Stimulated activated CD8-positive, alpha-beta memory T cell treated with anti-CD3 and anti-CD28 coated beads, Interleukin-4, amount 100 ng/mL, for 24 hours (primary cell): ENCODE data around the gene C4orf51.
A peak's percentile ranks its signal among the peaks of the same experiment; 100 is the strongest.

Experiments used
- DNase-seq: peaks from one replicate; pipeline ENCODE4 v3.0.0-alpha.2; 2020; ENCODE audit warnings: low read depth

C4orf51 gene

GRCh38 chr4:145709843-145710242 is 29.9 kb downstream of the C4orf51 start:
- DNase-seq, result no peak

DNA sequence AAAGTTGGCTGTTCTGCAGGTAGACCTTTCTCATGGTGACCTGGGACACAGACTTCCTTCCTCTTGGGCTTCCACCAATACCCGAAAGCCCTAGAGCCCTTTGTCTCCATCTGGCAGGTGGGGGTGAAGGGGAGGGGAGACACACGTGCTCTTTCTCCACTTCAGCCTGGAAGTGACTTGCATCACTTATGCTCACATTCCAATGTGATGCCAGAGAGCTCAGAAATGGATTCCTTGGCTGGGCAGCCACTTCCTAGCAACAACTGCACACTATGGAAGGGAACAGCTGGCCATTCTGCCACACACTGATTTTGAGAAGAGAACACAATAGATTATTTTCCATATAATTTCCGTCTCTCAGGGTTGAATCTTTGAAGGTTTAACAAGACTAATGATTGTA is 36.3 kb downstream of the C4orf51 start:
- DNase-seq, result no peak

DNA sequence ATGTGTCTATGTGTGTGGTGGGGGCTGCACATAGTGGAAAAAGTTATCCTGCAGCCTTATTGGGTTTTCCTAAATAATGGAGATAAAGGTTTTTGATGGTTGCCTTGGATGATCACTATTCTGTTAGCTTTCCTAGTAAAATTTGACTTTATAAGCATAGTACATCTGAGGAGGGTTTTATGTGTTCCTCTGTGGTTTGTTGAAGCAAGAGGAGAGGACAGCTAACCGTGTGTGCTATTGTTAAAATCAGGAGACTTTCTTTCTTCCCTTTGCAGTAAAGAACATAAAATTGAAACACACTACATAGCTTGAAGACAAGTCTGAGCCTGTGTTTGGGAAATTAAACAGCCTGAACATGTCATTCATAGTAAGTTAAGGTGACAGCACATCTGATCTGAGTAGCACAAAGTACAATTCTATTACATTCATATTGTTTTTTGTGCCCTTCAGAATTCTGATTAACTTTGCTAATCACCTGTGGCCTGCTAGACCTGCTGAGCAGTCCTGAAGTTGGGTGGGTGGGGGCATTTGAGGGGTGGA is 36.8 kb downstream of the C4orf51 start:
- no peak for DNase-seq

GRCh38 chr4:145719752-145720624 is 40.0 kb downstream of the C4orf51 start:
- DNase-seq, result no peak

DNA sequence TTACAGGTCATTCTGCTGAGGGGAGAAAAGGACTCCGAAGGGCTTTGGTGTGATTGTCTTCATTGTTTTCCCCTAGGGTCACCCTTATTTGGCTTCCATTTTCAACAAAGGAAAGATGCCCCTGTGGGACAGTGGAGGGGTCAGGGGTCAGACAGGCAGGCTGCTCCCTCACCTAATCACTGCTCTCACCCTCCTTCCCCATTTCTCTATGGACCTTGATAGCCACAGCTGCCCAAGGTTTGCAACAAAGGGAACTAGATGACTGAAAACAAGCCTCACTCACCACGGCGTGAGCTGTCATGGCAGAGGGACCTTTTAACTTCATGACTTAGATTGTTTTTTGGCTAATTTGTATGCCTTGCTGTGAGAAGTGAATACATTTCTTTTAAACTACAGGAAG is 40.7 kb downstream of the C4orf51 start:
- DNase-seq, result no peak

DNA sequence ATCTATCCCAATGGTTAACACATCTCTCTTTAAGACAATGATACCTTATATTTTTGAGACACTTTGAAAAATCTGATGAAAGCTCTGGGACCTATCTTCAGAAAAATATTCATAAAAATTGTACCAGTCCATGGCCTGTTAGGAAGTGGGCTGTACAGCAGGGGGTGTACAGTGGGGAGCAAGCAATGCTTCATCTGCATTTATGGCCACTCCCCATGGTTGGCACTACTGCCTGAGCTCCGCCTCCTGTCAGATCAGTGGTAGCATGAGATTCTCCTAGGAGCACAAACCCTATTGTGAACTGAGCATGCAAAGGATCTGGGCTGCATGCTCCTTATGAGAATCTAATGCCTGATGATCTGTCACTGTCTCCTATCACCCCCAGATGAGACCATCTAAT is 42.6 kb downstream of the C4orf51 start:
- DNase-seq, result no peak

- no peak for DNase-seq
These were observed 43.4 kb downstream of the C4orf51 start for GRCh38 chr4:145723336-145723735.

DNA sequence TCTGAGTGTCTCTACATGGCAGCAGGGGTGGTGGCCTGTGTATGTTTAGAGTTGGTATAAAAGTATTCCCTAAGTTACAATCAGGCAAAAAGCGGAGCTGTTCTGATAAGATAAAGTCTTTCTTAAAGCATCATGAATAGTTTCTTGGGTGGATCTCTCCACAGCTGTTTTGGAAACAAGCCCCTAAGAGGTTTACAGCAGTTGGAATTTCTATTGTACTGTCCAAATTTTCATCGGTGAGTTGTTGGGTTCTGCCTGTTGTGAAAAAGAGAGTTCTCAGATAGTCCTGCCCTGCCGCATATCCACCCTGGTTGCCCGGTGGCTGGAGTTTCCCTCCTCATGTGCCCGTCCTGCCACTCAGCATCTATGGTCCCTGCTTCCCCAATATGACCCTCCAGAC is 50.1 kb downstream of the C4orf51 start:
- no peak for DNase-seq

- no peak for DNase-seq
These were observed 51.1 kb downstream of the C4orf51 start for GRCh38 chr4:145731028-145731427.

- DNase-seq, result no peak
These were observed 52.3 kb downstream of the C4orf51 start for GRCh38 chr4:145732001-145732815.

GRCh38 chr4:145732895-145733880 is 53.2 kb downstream of the C4orf51 start:
- DNase-seq, result peak; percentile 80

DNA sequence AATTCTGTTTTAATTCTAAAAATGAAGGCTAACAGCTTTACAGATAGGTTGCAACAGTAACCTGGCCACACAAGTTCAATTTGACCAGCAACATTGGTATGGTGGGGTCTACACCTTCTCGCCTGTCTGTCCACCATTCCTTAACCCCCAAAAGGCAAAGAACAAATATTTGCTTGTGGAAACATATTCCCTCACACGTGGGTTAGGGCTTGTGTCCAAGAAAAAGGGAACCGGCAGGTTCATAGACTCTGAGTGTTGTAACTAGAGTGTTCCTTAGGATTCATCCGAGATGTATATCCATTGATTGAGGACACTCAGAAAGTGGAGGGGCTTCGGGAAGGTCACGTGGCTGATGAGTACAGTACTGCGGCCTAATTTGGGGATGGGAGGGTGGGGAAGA is 54.1 kb downstream of the C4orf51 start:
- DNase-seq, result no peak

DNA sequence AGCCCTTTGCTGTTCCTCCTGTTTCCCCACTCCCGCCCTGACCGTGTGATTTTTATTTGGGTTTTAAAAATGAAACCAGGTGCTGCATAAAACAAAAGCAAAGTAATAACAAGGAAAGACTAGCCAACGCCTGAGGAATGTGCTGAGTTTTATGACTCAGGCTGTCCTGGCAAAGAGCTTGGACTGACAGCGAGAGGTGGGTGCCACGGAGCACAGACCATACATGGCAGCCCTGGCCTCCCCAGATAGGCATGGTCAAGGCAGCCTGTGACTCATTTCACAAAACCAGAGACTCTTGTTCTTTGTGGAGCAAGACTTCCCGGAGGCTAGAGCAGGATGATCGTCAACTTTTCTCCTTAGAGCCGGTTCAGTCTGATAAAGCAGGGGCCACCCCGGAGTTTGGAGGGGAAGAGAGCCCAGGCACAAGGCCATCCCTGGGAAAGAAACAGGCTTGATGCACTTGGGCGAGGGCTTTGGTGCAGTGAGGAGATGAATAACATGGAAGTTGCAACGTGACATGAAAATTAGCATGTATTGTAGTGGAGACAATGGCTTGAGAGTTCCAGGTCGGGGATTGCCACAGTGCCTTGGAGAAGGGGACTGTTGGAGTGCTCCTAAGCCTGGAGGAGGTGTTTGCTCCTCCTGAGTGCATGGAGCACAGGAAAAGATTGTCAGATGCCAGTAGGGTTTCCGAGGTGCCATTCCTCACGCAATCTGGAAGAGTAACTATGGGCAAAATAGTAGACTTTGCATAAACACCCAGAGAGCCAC is 54.8 kb downstream of the C4orf51 start:
- no peak for DNase-seq

GRCh38 chr4:145735347-145735675 is 55.4 kb downstream of the C4orf51 start:
- DNase-seq, result no peak

- DNase-seq, result no peak
These were observed 55.9 kb downstream of the C4orf51 start for GRCh38 chr4:145735827-145736226.

DNA sequence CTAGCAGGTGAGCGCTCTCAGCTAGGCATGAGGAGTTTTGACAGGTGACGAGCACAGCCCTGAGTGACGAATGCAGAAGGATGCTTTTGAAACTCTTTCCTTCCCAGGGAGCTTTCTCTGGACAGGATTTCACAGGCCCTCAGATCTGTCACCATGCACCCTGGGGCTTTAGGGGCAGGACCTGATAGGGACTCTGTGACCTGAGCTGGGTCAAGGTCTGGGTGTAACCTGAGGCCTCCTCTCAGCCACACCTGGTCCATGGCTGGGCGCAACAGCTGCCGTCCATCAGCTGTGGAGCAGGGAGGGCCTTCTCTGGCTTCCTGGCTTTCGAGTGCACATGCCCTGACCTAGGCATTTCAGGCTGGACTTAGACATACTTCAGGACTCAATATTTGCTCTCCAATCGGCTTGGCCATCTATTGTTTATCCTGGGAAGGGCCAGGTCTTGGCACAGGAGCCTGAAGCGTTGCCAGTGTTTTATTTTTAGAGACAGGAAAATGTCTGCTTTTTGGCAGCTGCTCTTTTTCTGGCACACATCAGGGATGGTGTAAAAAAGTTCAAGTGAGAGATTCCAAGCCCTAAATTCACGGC is 56.4 kb downstream of the C4orf51 start:
- no peak for DNase-seq

DNA sequence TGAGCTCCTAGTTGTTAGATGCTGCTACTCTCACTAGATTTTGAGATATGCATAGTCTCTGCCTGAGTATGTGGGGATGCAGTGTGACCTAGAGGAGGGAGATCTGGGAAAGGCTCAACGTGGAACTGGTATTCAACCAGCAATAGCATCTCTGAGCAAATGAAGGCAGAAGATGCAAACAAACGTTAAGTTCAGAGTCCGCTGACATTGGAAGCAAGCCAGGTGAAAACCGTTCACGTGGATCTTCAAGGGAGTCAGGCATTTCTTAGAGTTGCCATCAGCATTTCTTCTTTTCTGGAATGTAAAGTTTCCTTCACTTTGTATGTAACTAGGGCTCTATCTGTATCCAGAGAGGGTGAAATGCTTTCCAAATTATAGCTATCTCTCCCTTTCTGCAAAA is 59.9 kb downstream of the C4orf51 start:
- no peak for DNase-seq

- DNase-seq, result no peak
These were observed 60.9 kb downstream of the C4orf51 start for GRCh38 chr4:145740806-145741205.

GRCh38 chr4:145743641-145744040 is 63.7 kb downstream of the C4orf51 start:
- no peak for DNase-seq

DNA sequence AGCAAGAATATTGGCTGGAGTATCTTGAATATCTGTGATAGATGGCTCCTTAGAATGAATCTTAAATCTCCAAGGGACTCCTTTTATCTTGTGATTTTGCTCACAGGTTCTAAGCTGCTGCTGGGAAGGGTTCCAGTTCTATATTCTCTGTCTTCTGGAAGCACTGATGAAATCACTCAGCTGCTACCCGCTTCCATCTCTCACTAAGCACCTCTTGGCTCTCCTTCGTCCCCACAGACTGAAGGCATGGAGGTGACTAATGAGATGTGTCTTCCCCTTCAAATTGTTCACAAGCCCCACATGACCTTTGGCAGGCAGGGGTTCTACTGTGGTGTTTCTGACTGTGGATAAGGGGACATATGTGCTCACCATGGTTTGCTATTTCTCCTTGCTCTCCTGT is 75.9 kb downstream of the C4orf51 start:
- no peak for DNase-seq

DNA sequence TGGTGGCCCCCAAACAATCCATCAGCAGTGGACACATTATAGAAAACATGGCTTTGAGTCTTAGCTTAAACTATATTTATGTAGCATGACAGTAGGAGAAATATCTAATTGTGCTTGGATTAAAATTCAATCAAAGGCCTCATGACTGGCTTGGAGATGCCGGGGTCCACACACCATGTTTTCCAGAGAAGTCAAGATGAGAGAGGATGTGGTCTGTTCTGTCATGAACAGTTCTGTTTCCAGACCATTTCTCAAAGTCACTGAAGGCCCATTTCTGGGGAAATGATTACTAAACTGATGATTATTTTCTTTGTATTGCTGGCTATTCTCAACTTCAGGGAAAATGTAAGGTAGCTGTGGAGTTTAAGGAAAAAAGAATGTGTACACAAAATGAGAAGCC is 76.3 kb downstream of the C4orf51 start:
- no peak for DNase-seq
